A549 treated with RU486 at 1 μM for 4 hours (cell line): ENCODE data around the gene LRRTM3. TPM values are rescaled to one million over a fixed set of nuclear protein-coding genes. Genes with fewer than 3 reads are reported as not detected.

ENCODE experiments used
- total RNA-seq: library from RNA; stranded (reverse); fragments of 200-300 nt; extraction: Qiagen RNA extraction; gene quantifications from 5 replicates; pipeline ENCODE4 v1.2.3, GENCODE V29; 2022; ENCODE audit warnings: low read depth

The LRRTM3 gene
- total RNA-seq: not detected in 5 replicates

GRCh38 chr10:66925896-66926715 is at the start of gene LRRTM3:
Gene LRRTM3, plus strand, starts transcription at chr10:66926036.

